IPS-11a (cell line): ENCODE measurements around the gene NR3C1.

Experiments used
- H3K4me3 ChIP-seq: one replicate; pipeline ENCODE4 v1.5.1; 2013; ENCODE audit warnings: low read depth, low read length, control low read depth

Gene NR3C1

DNA sequence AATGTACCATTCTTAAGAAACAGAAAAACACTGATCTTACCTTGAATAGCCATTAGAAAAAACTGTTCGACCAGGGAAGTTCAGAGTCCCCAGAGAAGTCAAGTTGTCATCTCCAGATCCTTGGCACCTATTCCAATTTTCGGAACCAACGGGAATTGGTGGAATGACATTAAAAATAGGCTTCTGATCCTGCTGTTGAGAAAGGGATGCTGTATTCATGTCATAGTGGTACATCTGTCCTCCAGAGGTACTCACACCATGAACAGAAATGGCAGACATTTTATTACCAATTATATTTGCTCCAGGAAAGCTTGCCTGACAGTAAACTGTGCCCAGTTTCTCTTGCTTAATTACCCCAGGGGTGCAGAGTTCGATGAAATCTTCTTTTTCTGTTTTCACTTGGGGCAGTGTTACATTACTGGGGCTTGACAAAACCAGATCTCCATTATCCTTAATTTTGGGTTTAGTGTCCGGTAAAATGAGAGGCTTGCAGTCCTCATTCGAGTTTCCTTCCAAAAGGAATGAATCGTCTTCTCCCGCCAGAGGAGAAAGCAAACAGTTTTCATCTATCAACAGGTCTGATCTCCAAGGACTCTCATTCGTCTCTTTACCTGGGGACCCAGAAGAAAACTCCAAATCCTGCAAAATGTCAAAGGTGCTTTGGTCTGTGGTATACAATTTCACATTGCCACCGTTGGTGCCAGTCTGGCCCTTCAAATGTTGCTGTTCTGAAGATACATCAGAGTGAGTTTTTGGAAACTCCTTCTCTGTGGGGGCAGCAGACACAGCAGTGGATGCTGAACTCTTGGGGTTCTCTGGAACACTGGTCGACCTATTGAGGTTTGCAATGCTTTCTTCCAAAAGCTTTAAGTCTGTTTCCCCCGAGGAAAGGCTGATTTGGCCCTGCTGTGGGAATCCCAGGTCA, 3.6 kb downstream of the NR3C1 start:
- H3K4me3 ChIP-seq, result no peak overlapping the region

DNA sequence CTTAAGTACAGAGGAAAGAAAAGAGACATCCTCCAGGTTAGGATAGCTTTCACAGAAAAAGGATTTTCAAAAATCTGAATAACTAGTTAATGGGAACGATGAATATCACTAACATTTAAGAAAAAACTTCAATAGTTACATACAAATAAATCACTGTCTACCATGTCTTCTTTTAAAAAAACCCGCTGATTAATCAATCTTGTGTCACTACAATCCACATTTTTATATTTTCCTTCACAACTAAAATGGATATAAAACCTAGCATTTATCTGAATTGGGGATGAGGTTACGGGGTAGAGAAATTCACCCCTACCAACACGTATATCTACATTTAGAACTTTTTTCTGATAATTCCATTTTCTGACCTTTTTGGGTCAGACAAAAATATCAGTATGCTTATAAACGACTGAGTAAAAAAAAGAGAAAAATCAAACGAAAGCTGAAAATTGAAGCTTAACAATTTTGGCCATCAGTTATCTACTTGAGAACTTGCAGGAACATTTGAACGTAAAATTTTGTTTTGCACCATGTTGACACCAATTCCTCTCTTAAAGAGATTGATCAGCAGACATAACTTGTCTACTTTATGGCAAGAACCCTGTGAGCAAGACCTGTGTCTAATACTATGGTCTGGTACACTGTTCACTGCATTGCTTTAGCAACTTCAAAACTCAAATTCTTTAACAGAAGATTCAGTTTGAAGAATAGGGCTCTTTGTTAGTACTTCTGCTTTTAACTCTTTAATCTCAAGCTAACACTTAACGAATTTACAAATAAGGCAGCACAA, 4.8 kb downstream of the NR3C1 start:
- H3K4me3 ChIP-seq, result no peak overlapping the region

GRCh38 chr5:143398053-143398355, 5.5 kb downstream of the NR3C1 start:
- no peak overlapping the region for H3K4me3 ChIP-seq

DNA sequence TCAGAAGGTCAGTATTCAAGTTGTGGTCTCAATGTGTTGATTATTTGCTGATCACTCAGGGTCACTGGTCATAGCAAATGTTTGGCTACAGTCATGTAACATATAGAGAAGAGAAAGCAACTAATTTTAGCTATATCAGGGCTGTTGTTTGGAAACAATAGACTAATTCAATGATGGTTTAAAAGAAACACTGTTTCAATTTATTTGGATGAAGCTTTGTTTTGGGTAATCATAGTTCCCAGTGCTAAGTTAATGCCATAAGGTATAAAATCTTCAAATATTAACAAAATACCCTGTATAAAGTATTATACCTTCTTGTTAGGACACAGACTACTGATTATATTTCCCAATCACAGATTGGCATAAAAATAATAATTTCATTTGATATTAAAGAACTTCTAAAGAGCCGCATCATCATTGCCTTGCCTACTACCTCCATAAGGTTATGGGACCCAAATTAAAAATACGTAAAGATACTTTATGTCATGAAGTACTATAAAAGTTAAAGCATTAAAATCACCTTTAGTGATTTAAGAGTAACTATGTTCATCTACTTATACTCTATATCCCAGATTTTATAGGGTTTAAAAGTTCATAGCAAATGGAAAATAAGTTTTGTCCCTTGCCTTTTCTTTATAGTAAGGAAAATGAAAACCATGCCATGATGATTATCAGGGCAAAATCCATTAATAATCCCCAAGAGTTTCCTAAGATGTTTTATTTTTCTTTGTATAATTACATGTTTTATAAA, 6.0 kb downstream of the NR3C1 start:
- H3K4me3 ChIP-seq, result no peak overlapping the region

DNA sequence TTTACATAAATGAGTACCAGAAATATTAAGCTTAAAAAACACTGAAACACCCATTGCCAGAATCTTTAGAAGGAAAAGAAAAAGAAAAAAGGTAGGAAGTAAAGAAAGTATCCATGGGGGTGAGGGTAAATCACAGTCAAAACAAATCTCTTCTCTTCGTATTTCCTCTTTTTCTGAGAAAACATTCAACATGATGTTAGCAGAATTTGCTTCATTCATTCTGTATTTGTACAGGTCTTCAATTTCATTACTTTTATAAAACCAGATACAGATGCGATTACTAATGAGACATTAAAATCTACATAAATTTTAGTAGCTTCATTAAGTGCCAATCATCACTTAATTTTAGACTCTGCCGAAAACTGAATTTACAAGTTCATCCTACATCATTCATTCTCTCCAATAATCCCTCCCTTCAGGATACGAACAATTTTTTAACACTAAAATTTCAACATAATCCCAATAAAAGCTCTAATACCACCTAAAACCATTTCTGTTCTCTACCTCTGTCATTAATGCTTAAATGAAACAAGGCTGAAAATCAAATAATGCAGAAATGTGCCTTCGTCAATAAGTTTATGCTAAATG, 7.0 kb downstream of the NR3C1 start:
- no peak overlapping the region for H3K4me3 ChIP-seq

DNA sequence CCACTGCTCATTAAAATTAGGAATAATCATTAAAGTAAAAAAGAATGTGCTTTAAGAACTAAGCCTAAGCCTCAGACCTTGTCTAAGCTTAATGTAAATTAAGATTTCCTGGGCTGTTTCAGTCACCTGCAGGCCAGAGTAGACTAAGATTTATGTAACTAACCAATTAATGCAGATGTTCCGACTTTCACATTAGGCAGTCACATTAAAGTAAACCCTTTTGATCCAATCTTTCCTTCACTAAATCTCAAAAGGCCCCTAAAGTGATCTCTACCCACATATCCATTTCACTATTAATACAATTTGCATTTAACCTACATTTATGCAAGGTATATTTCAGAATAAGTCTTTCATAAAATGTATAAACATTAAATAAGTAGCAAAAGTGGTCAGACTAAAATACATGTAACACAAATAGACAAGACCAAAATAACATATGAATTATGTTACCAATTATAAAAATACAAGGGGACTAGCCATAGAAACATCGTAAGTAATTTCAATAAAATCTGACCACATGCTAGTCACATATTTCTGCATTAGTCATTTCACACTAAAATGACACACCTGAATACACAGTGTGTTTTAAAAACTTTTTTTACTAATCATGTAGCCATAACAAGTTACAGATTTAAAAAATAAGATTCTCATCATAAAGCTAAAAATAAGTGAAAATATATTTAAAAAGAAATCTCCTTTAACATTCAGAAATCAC, 7.7 kb downstream of the NR3C1 start:
- H3K4me3 ChIP-seq, result no peak overlapping the region

DNA sequence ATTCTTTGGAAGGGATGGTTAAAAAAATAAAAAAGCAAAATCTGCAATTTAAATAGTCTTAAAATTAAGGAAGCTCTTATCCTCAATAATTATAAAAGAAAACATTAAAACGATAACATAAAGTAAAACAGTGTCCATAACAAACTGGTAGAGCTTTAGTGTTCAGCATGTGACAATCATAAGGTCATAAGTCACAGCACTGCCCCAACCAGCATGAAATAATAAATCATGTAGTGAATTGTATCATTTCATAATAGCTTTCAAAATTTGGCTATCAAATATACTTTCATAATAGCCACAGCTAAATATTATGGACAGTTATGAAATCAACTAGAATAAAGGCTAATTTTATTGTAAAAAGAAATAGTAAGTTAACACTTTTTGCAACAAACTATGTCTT, 10.0 kb downstream of the NR3C1 start:
- no peak overlapping the region for H3K4me3 ChIP-seq

DNA sequence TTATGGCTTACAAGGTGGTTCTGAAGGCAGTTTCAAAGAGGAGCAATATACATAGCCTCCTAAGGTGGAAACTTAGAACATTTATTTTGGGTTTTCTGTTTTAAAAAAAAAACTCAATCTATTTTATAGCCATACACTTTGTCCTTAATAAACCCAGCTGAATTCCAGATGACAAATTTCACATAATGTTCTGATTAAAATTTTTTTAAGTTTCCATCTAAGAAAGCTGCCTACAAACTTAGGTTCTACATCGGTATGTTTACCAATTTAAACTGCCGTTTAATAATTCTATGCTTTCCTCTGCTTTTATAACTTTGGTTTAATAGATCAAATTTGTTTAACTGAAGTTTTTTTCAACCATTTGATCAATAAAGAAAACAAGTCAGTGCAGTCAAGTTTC, 12.5 kb downstream of the NR3C1 start:
- H3K4me3 ChIP-seq, result no peak overlapping the region

DNA sequence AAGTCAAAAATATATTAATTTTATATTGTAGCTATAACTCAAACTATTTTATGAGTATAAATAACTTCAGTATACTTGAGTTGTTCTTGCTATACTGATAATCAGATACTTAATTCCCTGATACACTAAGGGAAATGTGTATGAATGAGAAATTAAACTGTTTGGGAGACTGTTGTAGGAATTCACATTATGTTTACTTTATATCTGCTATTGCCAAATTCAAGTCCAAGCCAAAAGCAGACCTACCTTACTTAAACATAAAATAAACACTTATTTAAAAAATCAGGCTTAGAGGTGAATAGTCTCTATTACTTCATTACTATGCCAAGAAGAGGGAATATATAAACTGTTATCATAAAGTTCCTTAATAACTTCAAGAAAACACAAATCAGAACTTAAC, 13.2 kb downstream of the NR3C1 start:
- H3K4me3 ChIP-seq, result no peak overlapping the region

GRCh38 chr5:143386725-143387124, 16.8 kb downstream of the NR3C1 start:
- H3K4me3 ChIP-seq, result no peak overlapping the region

DNA sequence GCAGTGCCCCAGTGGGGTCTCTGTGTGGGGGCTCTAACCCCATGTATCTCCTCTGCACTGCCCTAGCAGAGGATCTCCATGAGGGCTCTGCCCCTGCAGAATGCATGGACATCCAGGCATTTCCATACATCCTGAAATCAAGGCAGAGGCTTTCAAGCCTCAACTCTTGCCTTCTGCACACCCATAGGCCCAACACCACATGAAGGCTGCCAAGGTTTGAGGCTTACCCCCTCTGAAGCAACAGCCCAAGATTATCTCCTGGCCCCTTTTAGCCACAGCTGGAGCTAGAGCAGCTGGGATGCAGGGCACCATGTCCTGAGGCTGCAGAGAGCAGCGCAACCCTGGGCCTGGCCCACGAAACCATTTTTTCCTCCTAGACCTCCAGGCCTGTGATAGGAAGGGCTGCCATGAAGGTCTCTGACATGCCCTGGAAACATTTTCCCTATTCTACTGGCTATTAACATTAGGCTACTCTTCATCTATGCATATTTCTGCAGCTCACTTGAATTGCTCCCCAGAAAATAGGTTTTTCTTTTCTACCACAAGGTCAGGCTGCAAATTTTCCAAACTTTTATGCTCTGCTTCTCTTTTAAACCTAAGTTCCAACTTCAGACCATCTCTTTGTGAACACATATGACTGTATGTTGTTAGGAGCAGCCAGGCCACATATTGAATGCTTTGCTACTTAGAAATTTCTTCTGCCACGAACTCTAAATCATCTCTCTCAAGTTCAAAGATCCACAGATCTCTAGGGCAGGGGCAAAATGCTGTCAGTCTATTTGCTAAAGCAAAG, 18.4 kb downstream of the NR3C1 start:
- no peak overlapping the region for H3K4me3 ChIP-seq

DNA sequence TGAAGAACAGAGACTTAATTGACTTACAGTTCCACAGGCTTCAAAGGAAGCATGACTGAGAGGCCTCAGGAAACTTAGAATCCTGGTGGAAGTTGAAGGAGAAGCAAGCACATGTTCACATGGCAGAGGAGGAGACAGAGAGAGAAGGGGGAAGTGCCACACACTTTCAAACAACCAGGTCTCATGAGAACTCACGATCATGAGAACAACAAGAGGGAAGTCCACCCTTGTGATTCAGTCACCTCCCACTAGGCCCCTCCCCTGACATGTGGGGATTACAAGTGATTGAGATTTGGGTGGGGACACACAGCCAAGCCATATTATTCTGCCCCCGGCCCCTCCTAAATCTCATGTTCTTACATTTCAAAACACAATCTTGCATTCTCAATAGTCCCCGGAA, 19.5 kb downstream of the NR3C1 start:
- no peak overlapping the region for H3K4me3 ChIP-seq

DNA sequence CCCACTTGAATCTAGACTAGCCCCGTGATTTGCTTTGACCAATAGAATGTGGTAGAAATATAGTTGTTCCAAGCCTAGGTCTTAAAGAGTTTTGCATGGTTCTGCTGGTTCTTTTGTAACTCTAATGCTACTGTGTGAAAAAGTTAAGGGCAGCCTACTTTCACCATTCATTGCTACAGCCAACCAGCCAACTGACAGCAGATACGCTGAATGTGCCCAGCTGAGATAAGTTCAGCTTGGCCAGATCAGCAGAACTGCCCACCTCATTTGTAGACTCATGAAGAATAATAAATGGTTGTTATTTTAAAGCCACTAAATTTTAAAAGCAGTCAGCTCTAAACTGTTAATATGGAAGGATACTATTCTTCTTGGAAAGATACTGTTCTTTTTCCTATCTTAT, 23.9 kb downstream of the NR3C1 start:
- H3K4me3 ChIP-seq, result no peak overlapping the region

DNA sequence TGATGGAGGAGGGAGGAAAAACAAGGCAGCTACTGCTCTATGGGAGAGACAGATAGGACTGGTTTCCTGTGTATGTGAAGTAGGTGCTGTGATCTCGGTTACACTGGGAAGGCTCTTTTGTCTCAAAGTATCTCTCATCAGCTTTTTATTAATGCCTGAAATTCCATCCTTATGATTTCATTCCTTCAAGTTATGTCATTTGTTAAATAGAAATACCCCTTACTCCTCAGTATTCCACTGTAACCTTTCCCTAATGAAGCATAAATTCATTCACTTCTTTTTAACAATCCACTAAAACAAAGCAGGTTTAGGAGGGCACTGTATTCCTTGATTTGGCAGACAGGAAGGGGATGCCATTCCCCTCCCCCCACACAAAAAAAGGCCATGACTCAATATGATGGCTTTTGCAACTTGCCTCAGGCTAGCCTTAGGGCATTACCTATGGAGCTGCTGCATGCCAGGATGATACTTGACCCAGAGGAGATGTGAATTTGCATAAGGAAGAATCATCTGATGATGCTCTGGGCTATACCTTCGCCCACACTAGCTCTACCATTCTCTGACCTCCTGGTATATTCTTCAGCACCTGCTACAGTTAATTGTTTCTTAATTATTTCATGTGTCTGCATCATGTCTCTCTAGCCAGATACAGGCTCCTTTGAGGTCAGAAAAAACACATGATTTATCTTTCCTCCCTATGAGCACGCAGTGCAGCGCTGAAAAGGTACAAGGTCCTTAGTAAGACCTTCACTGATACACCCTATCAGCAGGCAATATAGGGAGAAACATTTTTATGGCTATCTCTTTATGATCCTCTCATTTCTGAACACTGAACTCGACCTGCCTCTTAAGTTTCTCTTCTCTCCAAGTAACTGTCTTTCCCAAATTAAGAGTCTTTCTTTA, 26.3 kb downstream of the NR3C1 start:
- H3K4me3 ChIP-seq, result no peak overlapping the region

- no peak overlapping the region for H3K4me3 ChIP-seq
Measured at GRCh38 chr5:143376195-143376779, 27.2 kb downstream of the NR3C1 start.

- no peak overlapping the region for H3K4me3 ChIP-seq
Measured at GRCh38 chr5:143374496-143375217, 28.8 kb downstream of the NR3C1 start.

- no peak overlapping the region for H3K4me3 ChIP-seq
Measured at GRCh38 chr5:143373076-143373475, 30.4 kb downstream of the NR3C1 start.
